ENCODE data around the gene HOXB1.

- TF ChIP-seq CTCF (IDR thresholded peaks at IDR 0.05): no peak
- no peak for TF ChIP-seq POLR2A (IDR thresholded peaks at IDR 0.05)
Measured at GRCh38 chr17:48555258-48556228, 24.7 kb upstream of the HOXB1 start.

Measured in suprapubic skin (tissue), 3 donors.